Activated CD8-positive, alpha-beta memory T cell treated with anti-CD3 and anti-CD28 coated beads, Interleukin-2, amount 50 U/mL, for 1 hour (primary cell): Measurements from ENCODE around the gene AZU1.
A peak's percentile ranks its signal among the peaks of the same experiment; 100 is the strongest.

ENCODE experiments used
- DNase-seq: peaks from one replicate; pipeline ENCODE4 v3.0.0-alpha.2; 2020; ENCODE audit errors: extremely low read depth

The AZU1 gene

GRCh38 chr19:797528-798414 is 29.9 kb upstream of the AZU1 start:
- peak; percentile 56 for DNase-seq

GRCh38 chr19:798415-799075 is 29.1 kb upstream of the AZU1 start:
- DNase-seq: no peak

- no peak for DNase-seq
Observed at GRCh38 chr19:799076-799881, 28.4 kb upstream of the AZU1 start.

- no peak for DNase-seq
Observed at GRCh38 chr19:800360-801029, 27.1 kb upstream of the AZU1 start.

GRCh38 chr19:801030-801860 is 26.4 kb upstream of the AZU1 start:
- DNase-seq: no peak

GRCh38 chr19:801861-802497 is 25.7 kb upstream of the AZU1 start:
- no peak for DNase-seq

GRCh38 chr19:802498-803098 is 25.0 kb upstream of the AZU1 start:
- no peak for DNase-seq

- no peak for DNase-seq
Observed at GRCh38 chr19:803099-803561, 24.5 kb upstream of the AZU1 start.

- no peak for DNase-seq
Observed at GRCh38 chr19:803686-804418, 23.8 kb upstream of the AZU1 start.

- no peak for DNase-seq
Observed at GRCh38 chr19:804419-805165, 23.0 kb upstream of the AZU1 start.

- no peak for DNase-seq
Observed at GRCh38 chr19:805166-805551, 22.5 kb upstream of the AZU1 start.

GRCh38 chr19:805600-806550 is 21.8 kb upstream of the AZU1 start:
- DNase-seq: no peak

- DNase-seq: no peak
Observed at GRCh38 chr19:806815-807421, 20.7 kb upstream of the AZU1 start.

GRCh38 chr19:807627-808422 is 19.8 kb upstream of the AZU1 start:
- no peak for DNase-seq

- DNase-seq: no peak
Observed at GRCh38 chr19:808423-808775, 19.2 kb upstream of the AZU1 start.
